Measurements from ENCODE around the gene MERTK.

DNA sequence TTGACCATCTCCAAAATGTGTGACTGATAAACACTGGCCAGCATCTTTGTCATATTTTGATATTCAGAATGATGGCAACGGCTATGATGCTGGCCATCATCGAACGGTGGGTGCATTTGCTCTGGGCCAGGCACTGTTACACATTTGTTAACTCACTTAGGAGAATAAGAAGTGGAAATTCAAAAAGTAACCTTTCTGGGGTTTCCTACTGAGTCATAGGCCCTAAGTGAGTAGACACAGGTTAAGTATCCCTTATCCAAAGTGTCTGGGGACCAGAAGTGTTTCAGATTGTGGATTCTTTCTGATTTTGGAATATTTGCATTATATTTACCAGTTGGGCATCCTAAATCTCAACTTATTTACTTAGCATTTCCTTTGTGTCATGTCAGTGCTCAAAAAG, 92.0 kb downstream of the MERTK start:
- no peak for TF ChIP-seq CTCF (IDR thresholded peaks at IDR 0.05; ENCODE audit: poor library complexity)
- TF ChIP-seq EZH2phosphoT487 (IDR thresholded peaks at IDR 0.05; ENCODE audit: low read depth, severe bottlenecking, unreplicated experiment) = no peak
- no peak for TF ChIP-seq EZH2 (IDR thresholded peaks at IDR 0.05; ENCODE audit: borderline replicate concordance)

Measured in hepatocyte (in vitro differentiated cells).